ENCODE measurements around the gene CARMIL1. TPM values are rescaled to one million over a fixed set of nuclear protein-coding genes. Genes with fewer than 3 reads are reported as not detected.
A peak's percentile ranks its signal among the peaks of the same experiment; 100 is the strongest.

Gene CARMIL1
- total RNA-seq, 1 donor from 2014 or later = 19.1 TPM

DNA sequence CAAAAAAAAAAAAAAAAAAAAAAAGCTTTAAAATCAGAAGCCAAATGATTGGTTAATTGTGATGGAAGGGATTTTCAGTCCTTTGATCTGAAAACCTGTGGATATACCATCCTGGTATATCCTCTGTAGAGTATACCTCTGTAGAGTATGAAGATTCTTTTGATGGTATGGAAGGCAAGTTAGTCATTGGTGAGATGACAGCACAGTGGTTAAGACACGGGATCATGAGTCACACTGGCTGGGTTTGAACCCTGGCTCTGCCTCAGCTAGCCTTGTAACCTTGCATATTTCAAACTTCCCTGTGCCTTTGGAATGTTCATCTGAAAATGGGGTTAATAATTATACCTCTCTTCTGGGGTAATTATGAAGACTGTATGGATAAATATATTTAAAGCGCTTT is 179.3 kb downstream of the CARMIL1 start:
- H3K36me3 ChIP-seq (ENCODE audit: insufficient read depth, low read length) = no peaks in the 10 kb centered on the region
- FAIRE-seq (peak; percentile 75), DNase-seq (ENCODE audit: low read depth) (peak; percentile 81)
- Mint-ChIP-seq H3K9me3 (ENCODE audit: unreplicated experiment) (no peaks in the 10 kb centered on the region), H3K36me3 (ENCODE audit: low read depth, unreplicated experiment) (peaks cover 1% of the 10 kb centered on the region), H3K27ac (ENCODE audit: unreplicated experiment) (no peak overlapping the region), H3K4me3 (ENCODE audit: unreplicated experiment) (no peak overlapping the region), H3K4me1 (ENCODE audit: low read depth, unreplicated experiment) (peaks cover 17% of the 10 kb centered on the region), H3K27me3 (ENCODE audit: low read depth, unreplicated experiment) (no peaks in the 10 kb centered on the region)
- H3K4me2 ChIP-seq (ENCODE audit: low read length) = peak overlapping the region; percentile 9
- H3K4me1 ChIP-seq (ENCODE audit: insufficient read depth, low read length) = peaks cover 3% of the 10 kb centered on the region
- no peak for TF ChIP-seq EZH2 (IDR thresholded peaks at IDR 0.05; ENCODE audit: insufficient read depth, low read length)
- TF ChIP-seq, protein P1, sequence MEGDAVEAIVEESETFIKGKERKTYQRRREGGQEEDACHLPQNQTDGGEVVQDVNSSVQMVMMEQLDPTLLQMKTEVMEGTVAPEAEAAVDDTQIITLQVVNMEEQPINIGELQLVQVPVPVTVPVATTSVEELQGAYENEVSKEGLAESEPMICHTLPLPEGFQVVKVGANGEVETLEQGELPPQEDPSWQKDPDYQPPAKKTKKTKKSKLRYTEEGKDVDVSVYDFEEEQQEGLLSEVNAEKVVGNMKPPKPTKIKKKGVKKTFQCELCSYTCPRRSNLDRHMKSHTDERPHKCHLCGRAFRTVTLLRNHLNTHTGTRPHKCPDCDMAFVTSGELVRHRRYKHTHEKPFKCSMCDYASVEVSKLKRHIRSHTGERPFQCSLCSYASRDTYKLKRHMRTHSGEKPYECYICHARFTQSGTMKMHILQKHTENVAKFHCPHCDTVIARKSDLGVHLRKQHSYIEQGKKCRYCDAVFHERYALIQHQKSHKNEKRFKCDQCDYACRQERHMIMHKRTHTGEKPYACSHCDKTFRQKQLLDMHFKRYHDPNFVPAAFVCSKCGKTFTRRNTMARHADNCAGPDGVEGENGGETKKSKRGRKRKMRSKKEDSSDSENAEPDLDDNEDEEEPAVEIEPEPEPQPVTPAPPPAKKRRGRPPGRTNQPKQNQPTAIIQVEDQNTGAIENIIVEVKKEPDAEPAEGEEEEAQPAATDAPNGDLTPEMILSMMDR (IDR thresholded peaks at IDR 0.05; ENCODE audit: insufficient read depth, low read depth, low read length) = no peak
- no peaks in the 10 kb centered on the region for H3K27me3 ChIP-seq (ENCODE audit: insufficient read depth, low read length)
- H3K9me3 ChIP-seq (ENCODE audit: insufficient read depth, low read depth, low read length) = no peaks in the 10 kb centered on the region
- no peak overlapping the region for H3K9ac ChIP-seq (ENCODE audit: low read length)
- no peak overlapping the region for H3K27ac ChIP-seq (ENCODE audit: low read depth, low read length)
- H3K4me3 ChIP-seq (ENCODE audit: insufficient read depth, low read depth, low read length) = no peak overlapping the region
- H2AFZ ChIP-seq (ENCODE audit: low read depth, low read length) = no peak overlapping the region
- no peaks in the 10 kb centered on the region for H4K20me1 ChIP-seq (ENCODE audit: insufficient read depth, low read length)
- H3K79me2 ChIP-seq (ENCODE audit: insufficient read depth, low read length) = no peaks in the 10 kb centered on the region

DNA sequence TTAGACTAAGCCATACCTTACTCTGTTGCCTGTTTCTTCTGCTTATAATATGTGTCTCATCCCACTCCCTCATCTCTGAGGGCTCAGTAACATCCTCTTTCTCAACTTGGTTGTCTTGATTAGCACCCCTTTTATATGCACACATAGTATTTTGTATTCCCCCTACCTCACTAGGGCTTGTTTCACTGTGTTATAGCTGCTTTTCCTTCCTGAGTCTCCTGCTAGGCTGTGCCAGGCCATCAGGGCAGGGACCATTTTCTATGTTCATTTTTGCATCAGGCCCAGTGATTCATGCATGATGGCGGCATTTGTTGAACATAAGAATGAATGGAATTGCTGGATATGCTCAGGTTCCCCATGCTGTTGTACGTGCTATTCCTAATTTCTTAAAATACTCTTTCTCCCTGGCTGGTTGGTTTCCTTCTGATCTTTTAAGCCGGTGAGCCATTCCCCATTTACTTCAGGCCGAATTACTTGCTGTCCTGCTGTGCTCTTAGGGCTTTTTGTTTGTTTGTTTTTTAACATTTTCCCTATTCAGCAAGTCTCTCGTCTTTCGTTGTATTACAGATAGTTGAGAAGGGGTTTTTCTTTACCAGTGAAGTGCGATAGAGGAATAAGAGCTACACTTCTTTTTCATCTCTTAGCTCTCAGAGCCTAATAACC is 183.2 kb downstream of the CARMIL1 start:
- no peak overlapping the region for H3K9ac ChIP-seq (ENCODE audit: low read length)
- DNase-seq (ENCODE audit: low read depth) (no peak), FAIRE-seq (no peak)
- H3K9me3 Mint-ChIP-seq (ENCODE audit: unreplicated experiment) = no peaks in the 10 kb centered on the region
- H3K27me3 ChIP-seq (ENCODE audit: insufficient read depth, low read length) = no peaks in the 10 kb centered on the region
- no peaks in the 10 kb centered on the region for H3K36me3 ChIP-seq (ENCODE audit: insufficient read depth, low read length)
- H3K9me3 ChIP-seq (ENCODE audit: insufficient read depth, low read depth, low read length) = no peaks in the 10 kb centered on the region
- H3K4me3 Mint-ChIP-seq (ENCODE audit: unreplicated experiment) = no peak overlapping the region
- H3K27ac ChIP-seq (ENCODE audit: low read depth, low read length) = no peak overlapping the region
- H2AFZ ChIP-seq (ENCODE audit: low read depth, low read length) = no peak overlapping the region
- peaks cover 13% of the 10 kb centered on the region for H3K4me1 Mint-ChIP-seq (ENCODE audit: low read depth, unreplicated experiment)
- H3K27ac Mint-ChIP-seq (ENCODE audit: unreplicated experiment) = peak overlapping the region; percentile 24
- peaks cover 3% of the 10 kb centered on the region for H3K4me1 ChIP-seq (ENCODE audit: insufficient read depth, low read length)
- no peak overlapping the region for H3K4me3 ChIP-seq (ENCODE audit: insufficient read depth, low read depth, low read length)
- H3K4me2 ChIP-seq (ENCODE audit: low read length) = no peak overlapping the region
- H4K20me1 ChIP-seq (ENCODE audit: insufficient read depth, low read length) = no peaks in the 10 kb centered on the region
- H3K27me3 Mint-ChIP-seq (ENCODE audit: low read depth, unreplicated experiment) = no peaks in the 10 kb centered on the region
- no peaks in the 10 kb centered on the region for H3K79me2 ChIP-seq (ENCODE audit: insufficient read depth, low read length)
- H3K36me3 Mint-ChIP-seq (ENCODE audit: low read depth, unreplicated experiment) = peaks cover 2% of the 10 kb centered on the region
- TF ChIP-seq, protein P1 (IDR thresholded peaks at IDR 0.05; ENCODE audit: insufficient read depth, low read depth, low read length) = no peak

DNA sequence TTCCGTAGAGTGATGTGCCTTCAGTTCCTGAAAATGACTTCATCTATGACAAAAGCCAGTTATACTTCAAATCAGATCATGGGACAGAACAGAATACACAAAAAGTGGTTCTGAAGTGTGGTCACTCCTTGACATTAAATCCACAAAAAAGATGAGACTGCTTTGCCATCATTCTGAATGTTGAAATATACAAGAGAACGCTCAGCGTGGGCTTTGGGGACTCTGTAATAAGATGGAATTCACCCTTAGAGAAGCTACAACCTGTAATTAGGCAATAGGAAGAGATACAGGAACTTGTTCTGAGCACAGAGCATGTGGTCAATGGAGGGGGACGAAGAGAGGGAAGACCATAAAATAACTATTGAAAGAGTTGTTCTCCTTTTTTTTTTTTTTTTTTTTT is 184.3 kb downstream of the CARMIL1 start:
- H3K79me2 ChIP-seq (ENCODE audit: insufficient read depth, low read length) = no peaks in the 10 kb centered on the region
- Mint-ChIP-seq H3K36me3 (ENCODE audit: low read depth, unreplicated experiment) (peaks cover 2% of the 10 kb centered on the region), H3K4me3 (ENCODE audit: unreplicated experiment) (no peak overlapping the region), H3K27ac (ENCODE audit: unreplicated experiment) (no peak overlapping the region), H3K4me1 (ENCODE audit: low read depth, unreplicated experiment) (peaks cover 10% of the 10 kb centered on the region), H3K9me3 (ENCODE audit: unreplicated experiment) (no peaks in the 10 kb centered on the region), H3K27me3 (ENCODE audit: low read depth, unreplicated experiment) (no peaks in the 10 kb centered on the region)
- H2AFZ ChIP-seq (ENCODE audit: low read depth, low read length) = no peak overlapping the region
- no peaks in the 10 kb centered on the region for H4K20me1 ChIP-seq (ENCODE audit: insufficient read depth, low read length)
- H3K9ac ChIP-seq (ENCODE audit: low read length) = no peak overlapping the region
- TF ChIP-seq, protein P1 (IDR thresholded peaks at IDR 0.05; ENCODE audit: insufficient read depth, low read depth, low read length) = no peak
- no peak for TF ChIP-seq EZH2 (IDR thresholded peaks at IDR 0.05; ENCODE audit: insufficient read depth, low read length)
- no peak overlapping the region for H3K4me3 ChIP-seq (ENCODE audit: insufficient read depth, low read depth, low read length)
- H3K27ac ChIP-seq (ENCODE audit: low read depth, low read length) = no peak overlapping the region
- peaks cover 3% of the 10 kb centered on the region for H3K4me1 ChIP-seq (ENCODE audit: insufficient read depth, low read length)
- FAIRE-seq (no peak), DNase-seq (ENCODE audit: low read depth) (no peak)
- no peaks in the 10 kb centered on the region for H3K9me3 ChIP-seq (ENCODE audit: insufficient read depth, low read depth, low read length)
- no peaks in the 10 kb centered on the region for H3K36me3 ChIP-seq (ENCODE audit: insufficient read depth, low read length)
- no peaks in the 10 kb centered on the region for H3K27me3 ChIP-seq (ENCODE audit: insufficient read depth, low read length)
- H3K4me2 ChIP-seq (ENCODE audit: low read length) = no peak overlapping the region

Data from astrocyte (in vitro differentiated cells and primary cell).